GM12892 (cell line): ENCODE data around the gene EYS.

Source experiments
- POLR2A ChIP-seq: IDR thresholded peaks from 2 replicates; pipeline ENCODE4 v1.6.1; 2011; ENCODE audit warnings: low read depth, low read length, control low read depth
- POLR2AphosphoS5 ChIP-seq: IDR thresholded peaks from 2 replicates; pipeline ENCODE4 v1.6.1; 2011; ENCODE audit warnings: low read depth, low read length, control low read depth

GRCh38 chr6:65117817-65118409 is 589.1 kb downstream of the EYS start:
- TF ChIP-seq POLR2AphosphoS5 (no peak), POLR2A (no peak)
